Pancreas (tissue), 10 donors: ENCODE results near the gene NAA60. TPM values are rescaled to one million over a fixed set of nuclear protein-coding genes. Genes with fewer than 3 reads are reported as not detected.

ENCODE experiments used
- ATAC-seq, 4 donors: fragments of 200-7000 bp; cut with Tn5 transposase; one replicate each; pipeline versions ENCODE4 v1.8.0 to v1.9.1; 2020; ENCODE audit warnings: mild to moderate bottlenecking in 4 of 4, moderate library complexity in 4 of 4
- DNase-seq, 6 donors: peaks; one replicate each; pipeline ENCODE4 v3.0.0-alpha.2; 2020
- FAIRE-seq: peaks from 2 replicates; lab custom pipeline; 2012; peaks lifted over from hg19 to GRCh38; lab: Jason Lieb, UNC
- H3K27ac ChIP-seq, 4 donors: fragments of 200-600 bp; sonication (generic); 1 replicate in 3 of 4; 2 replicates in 1 of 4; pipeline versions ENCODE4 v1.5.0 to v1.8.0; 2020
- H3K27me3 ChIP-seq, 4 donors: fragments of 200-600 bp; one replicate each; pipeline ENCODE4 v1.8.0; 2021
- H3K36me3 ChIP-seq, 3 donors: fragments of 200-600 bp; sonication (generic) in 1 of 3; one replicate each; pipeline versions ENCODE4 v1.5.0 to v1.8.0; 2020 to 2021
- H3K4me1 ChIP-seq, 3 donors: fragments of 200-600 bp; one replicate each; pipeline ENCODE4 v1.8.0; 2021
- H3K4me3 ChIP-seq, 4 donors: fragments of 200-600 bp; sonication (generic) in 2 of 4; one replicate each; pipeline versions ENCODE4 v1.5.0 to v1.8.0; 2020 to 2021
- H3K9me3 ChIP-seq, 4 donors: fragments of 200-600 bp; one replicate each; pipeline ENCODE4 v1.8.0; 2021
- WGBS, 2 donors: extraction: QIAGEN DNeasy Blood & Tissue Kit; methylation state at CpG; one replicate each; pipeline ENCODE4 v1.1.7; 2013; 5-methylcytosine and 5-hydroxymethylcytosine counted together
- intact Hi-C, 3 donors: fragments of 100-400 bp; cut with DNase I; formaldehyde crosslinking; loops; one replicate each; pipeline versions ENCODE4 v1.11.1 to v1.14.2; 2022
- polyA plus RNA-seq, 2 donors: library from polyadenylated mRNA; stranded (reverse); fragments of 200-250 nt; gene quantifications; one replicate each; pipeline ENCODE4 v1.2.3, GENCODE V29; 2013
- total RNA-seq, 6 donors: library from RNA; stranded (reverse); fragmentation: NEBNext Ultra II Directional in 4 of 6; extraction: Animal tissue kit (Norgen Biotek cat#: 25700) in 4 of 6; gene quantifications; one replicate each; pipeline versions ENCODE4 v1.2.1 to v1.2.4, GENCODE V29; 2021 to 2023
- TF ChIP-seq, protein P1 (sequence below), 4 donors: fragments of 200-600 bp; sonication (generic) in 3 of 4; IDR thresholded peaks; one replicate each; pipeline versions ENCODE4 v1.5.0 to v1.8.0; 2021; ENCODE audit warnings: antibody characterized with exemption in 4 of 4
- donor health status: healthy with polysubstance abuse.
- donor health status: DM: no; HTN: no; CAD: no; lungs with moderate emphysema.
- donor health status: DM: no; HTN: no; CAD: no.
- donor health status: control.
- donor health status: control.
- donor health status: Bipolar disorder and iron deficiency.
- donor health status: DM: yes; HTN: yes; CAD: no.
- donor health status: DM: no; HTN: no; CAD: no.
- donor health status: DM: no; HTN: no; CAD: no.
- donor health status: DM: yes; HTN: yes; CAD: no.

NAA60 gene
- total and polyA plus RNA-seq, 8 donors: 22.8 to 41.4 (median 26.7) TPM

DNA sequence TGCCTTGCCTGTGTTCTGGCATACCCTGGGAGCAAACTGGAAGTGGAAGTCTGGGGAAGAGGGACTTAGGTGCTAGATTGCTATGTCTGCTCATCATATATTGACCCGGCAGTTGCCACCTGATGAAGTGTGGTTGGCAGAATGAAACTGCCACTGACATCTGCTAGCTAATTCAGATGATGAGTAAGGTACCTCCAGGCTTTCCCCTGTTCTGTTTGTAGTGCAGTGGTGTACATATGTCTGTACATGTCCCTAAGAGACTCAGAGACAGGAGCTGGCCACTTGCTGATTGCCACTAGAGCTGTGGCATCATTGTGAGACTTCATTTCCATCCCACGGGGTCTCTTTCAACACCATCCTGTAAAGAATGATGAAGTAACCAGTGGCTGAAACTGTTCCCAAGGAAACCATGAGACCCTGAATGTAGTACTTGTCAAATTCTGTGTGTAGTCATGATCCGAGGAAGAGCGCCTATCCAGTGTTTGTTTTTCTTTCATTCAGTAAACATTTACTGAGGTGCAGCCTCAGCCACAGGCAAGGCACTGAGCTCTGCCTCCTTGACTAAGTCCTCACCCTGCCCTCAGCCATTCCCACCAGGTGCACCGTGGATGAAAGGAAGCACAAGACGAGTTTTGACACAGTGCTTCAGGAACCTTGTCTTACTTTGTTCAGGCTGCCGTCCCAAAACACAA lies 70.6 kb downstream of the NAA60 start:
- ATAC-seq: no peak
- DNase-seq: no peak
- FAIRE-seq: no peak

DNA sequence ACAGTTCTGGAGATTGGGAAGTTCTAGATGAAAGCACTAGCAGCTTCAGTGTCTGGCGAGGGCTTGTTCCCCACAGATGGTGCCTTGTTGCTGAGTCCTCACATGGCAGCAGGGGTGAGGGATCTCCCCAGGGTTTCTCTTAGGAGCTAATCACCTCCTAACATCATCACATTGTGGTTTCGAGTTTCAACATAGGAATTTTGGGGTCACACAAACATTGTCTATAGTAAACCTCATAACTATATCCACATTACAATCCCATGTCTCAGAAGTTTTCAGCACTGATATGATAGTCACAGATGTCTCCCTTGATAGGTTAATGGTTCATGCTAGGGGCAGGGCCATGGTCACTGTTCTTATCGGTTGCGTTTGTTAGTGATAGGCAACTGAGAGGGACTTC lies 71.1 kb downstream of the NAA60 start:
- Histone ChIP-seq H3K27me3 (no peaks in the 10 kb centered on the region), H3K27ac (no peak overlapping the region), H3K36me3 (peaks cover 0 to 45% (median 8%) of the 10 kb centered on the region in 3 donors), H3K4me3 (no peak overlapping the region), H3K9me3 (no peaks in the 10 kb centered on the region), H3K4me1 (peaks cover 8 to 19% (median 17%) of the 10 kb centered on the region in 3 donors)
- ATAC-seq: no peak
- TF ChIP-seq, protein P1, sequence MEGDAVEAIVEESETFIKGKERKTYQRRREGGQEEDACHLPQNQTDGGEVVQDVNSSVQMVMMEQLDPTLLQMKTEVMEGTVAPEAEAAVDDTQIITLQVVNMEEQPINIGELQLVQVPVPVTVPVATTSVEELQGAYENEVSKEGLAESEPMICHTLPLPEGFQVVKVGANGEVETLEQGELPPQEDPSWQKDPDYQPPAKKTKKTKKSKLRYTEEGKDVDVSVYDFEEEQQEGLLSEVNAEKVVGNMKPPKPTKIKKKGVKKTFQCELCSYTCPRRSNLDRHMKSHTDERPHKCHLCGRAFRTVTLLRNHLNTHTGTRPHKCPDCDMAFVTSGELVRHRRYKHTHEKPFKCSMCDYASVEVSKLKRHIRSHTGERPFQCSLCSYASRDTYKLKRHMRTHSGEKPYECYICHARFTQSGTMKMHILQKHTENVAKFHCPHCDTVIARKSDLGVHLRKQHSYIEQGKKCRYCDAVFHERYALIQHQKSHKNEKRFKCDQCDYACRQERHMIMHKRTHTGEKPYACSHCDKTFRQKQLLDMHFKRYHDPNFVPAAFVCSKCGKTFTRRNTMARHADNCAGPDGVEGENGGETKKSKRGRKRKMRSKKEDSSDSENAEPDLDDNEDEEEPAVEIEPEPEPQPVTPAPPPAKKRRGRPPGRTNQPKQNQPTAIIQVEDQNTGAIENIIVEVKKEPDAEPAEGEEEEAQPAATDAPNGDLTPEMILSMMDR (IDR thresholded peaks at IDR 0.05): no peak
- FAIRE-seq: no peak
- intact Hi-C loops: no loop called here
- WGBS, 2 donors: 90 to 91% methylated on average over 4 of the region's 4 CpGs
- DNase-seq: no peak

More for the DNA sequence above, 70.6 kb downstream of the NAA60 start:
- H3K36me3 ChIP-seq: peaks cover 0 to 50% (median 8%) of the 10 kb centered on the region in 3 donors
- intact Hi-C loops: no loop called here
- H3K9me3 ChIP-seq: no peaks in the 10 kb centered on the region
- H3K4me1 ChIP-seq: peaks cover 5 to 13% (median 12%) of the 10 kb centered on the region in 3 donors
- no peaks in the 10 kb centered on the region for H3K27me3 ChIP-seq
- H3K27ac ChIP-seq: no peak overlapping the region
- H3K4me3 ChIP-seq: no peak overlapping the region
- 71 to 74% methylated on average over 7 of the region's 7 CpGs for WGBS, 2 donors
- TF ChIP-seq, protein P1 (IDR thresholded peaks at IDR 0.05): no peak

DNA sequence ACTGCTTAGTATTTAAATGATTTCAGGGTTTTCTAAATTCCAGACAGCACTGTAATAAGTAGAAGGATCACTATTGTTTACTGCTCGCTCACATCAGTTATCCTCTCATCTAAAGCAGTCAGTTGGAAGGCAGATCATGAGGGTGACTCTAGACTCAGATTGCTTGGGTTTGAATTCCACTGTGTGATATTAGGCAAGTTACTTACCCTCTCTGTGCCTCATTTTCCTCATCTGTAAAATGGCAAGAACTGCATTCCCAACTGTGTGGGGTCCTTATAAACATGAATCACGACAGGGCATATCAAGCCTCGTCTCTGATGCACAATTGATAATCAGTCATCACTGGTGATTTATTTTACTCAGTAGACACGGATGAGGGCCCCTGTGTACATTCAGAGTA lies 72.4 kb downstream of the NAA60 start:
- peaks cover 0 to 40% (median 8%) of the 10 kb centered on the region in 3 donors for H3K36me3 ChIP-seq
- 92% methylated on average over 4 of the region's 4 CpGs for WGBS, 2 donors

DNA sequence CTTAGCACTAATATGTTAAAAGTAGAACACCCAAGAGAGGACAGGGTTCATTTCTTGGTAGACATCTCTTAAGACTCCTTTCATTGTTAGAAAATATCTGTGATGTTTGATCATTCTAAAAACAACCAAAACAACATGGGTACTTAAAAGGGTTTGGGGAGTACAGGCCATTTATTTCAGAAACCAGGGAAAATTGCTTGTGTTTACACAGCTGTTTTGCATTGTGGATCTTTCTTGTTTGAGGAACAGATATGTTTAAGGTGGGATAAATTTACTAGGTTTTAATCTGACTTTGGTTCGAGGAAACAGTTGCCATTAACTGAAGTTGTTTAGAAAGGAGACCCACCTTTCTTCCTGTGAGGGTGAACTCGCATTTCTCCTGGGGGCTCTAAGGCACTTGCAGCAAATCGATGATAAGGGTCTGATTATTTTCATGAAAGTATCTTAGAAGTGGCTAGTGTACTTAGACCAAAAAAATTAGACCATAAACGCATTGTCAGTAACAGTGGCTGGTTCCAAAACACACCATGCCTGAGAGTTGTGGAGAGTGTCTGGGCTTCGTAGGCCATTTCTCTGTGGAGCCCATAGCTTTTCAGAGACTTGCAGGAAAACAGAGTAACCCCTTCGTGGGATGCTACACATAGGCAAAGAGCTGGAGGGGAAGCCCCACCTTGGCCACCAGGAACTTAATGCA lies 75.0 kb downstream of the NAA60 start:
- Histone ChIP-seq H3K9me3 (no peaks in the 10 kb centered on the region), H3K27ac (peak overlapping the region; percentile 5 to 53 (median 49)), H3K4me3 (no peak overlapping the region), H3K4me1 (peaks cover 8 to 21% (median 19%) of the 10 kb centered on the region in 3 donors), H3K27me3 (no peaks in the 10 kb centered on the region), H3K36me3 (peaks cover 0 to 27% (median 4%) of the 10 kb centered on the region in 3 donors)
- FAIRE-seq (no peak), ATAC-seq (peak; percentile 49 to 75 (median 59)), DNase-seq (no peak)
- TF ChIP-seq, protein P1 (IDR thresholded peaks at IDR 0.05): no peak
- WGBS, 2 donors: 40 to 46% methylated on average over 6 of the region's 6 CpGs
- intact Hi-C loops: no loop called here

More for the DNA sequence above, 72.4 kb downstream of the NAA60 start:
- H3K27ac ChIP-seq: no peak overlapping the region
- H3K27me3 ChIP-seq: no peaks in the 10 kb centered on the region
- H3K4me3 ChIP-seq: no peak overlapping the region
- no peaks in the 10 kb centered on the region for H3K9me3 ChIP-seq
- DNase-seq (no peak), ATAC-seq (no peak), FAIRE-seq (no peak)
- intact Hi-C loops: no loop called here
- peaks cover 8 to 21% (median 19%) of the 10 kb centered on the region in 3 donors for H3K4me1 ChIP-seq
- TF ChIP-seq, protein P1 (IDR thresholded peaks at IDR 0.05): no peak
